GM19455 (cell line): ENCODE data around the gene GAS1.

Source experiments
- ATAC-seq: cut with Tn5 transposase; IDR thresholded peaks from one replicate; pipeline ENCODE4 v1.9.1; 2021; ENCODE audit not compliant: unreplicated experiment

GAS1 gene

GRCh38 chr9:86965636-86966395 lies 18.5 kb upstream of the GAS1 start:
- ATAC-seq: no peak

- ATAC-seq: no peak
Measured at GRCh38 chr9:86962692-86963091, 15.4 kb upstream of the GAS1 start.

- ATAC-seq: no peak
Measured at GRCh38 chr9:86960938-86961337, 13.6 kb upstream of the GAS1 start.

- no peak for ATAC-seq
Measured at GRCh38 chr9:86958203-86958602, 10.9 kb upstream of the GAS1 start.

GRCh38 chr9:86955561-86955960 lies 8.3 kb upstream of the GAS1 start:
- ATAC-seq: no peak

GRCh38 chr9:86955042-86955441 lies 7.7 kb upstream of the GAS1 start:
- ATAC-seq: no peak

GRCh38 chr9:86953181-86953580 lies 5.9 kb upstream of the GAS1 start:
- ATAC-seq: no peak

GRCh38 chr9:86948074-86948929 lies 996 bp upstream of the GAS1 start:
- ATAC-seq: peak; percentile 59

- peak; percentile 45 for ATAC-seq
Measured at GRCh38 chr9:86946201-86947145, 833 bp downstream of the GAS1 start.

GRCh38 chr9:86945728-86946200 lies 1.5 kb downstream of the GAS1 start:
- ATAC-seq: no peak

GRCh38 chr9:86944796-86945727 lies 2.2 kb downstream of the GAS1 start:
- ATAC-seq: no peak

- no peak for ATAC-seq
Measured at GRCh38 chr9:86943201-86944113, 3.8 kb downstream of the GAS1 start.

- ATAC-seq: no peak
Measured at GRCh38 chr9:86942281-86943200, 4.8 kb downstream of the GAS1 start.

GRCh38 chr9:86941197-86941596 lies 6.1 kb downstream of the GAS1 start:
- no peak for ATAC-seq

GRCh38 chr9:86940774-86941173 lies 6.5 kb downstream of the GAS1 start:
- ATAC-seq: no peak

GRCh38 chr9:86939891-86940290 lies 7.4 kb downstream of the GAS1 start:
- ATAC-seq: no peak

- ATAC-seq: no peak
Measured at GRCh38 chr9:86939321-86939720, 8.0 kb downstream of the GAS1 start.

- no peak for ATAC-seq
Measured at GRCh38 chr9:86938780-86939179, 8.5 kb downstream of the GAS1 start.
